GM23248 (cell line): ENCODE results near the gene LLGL1.

Source experiments
- EZH2 ChIP-seq: fragments of 200-600 bp; sonication (generic); IDR thresholded peaks from 2 replicates; pipeline ENCODE4 v1.6.1; 2018; ENCODE audit warnings: antibody characterized with exemption, mild to moderate bottlenecking; ENCODE audit not compliant: insufficient read depth, poor library complexity, severe bottlenecking
- EZH2phosphoT487 ChIP-seq: fragments of 200-600 bp; sonication (generic); IDR thresholded peaks from 2 replicates; pipeline ENCODE4 v1.6.1; 2018; ENCODE audit warnings: antibody characterized with exemption, moderate library complexity, mild to moderate bottlenecking, low read depth; ENCODE audit not compliant: insufficient read depth

DNA sequence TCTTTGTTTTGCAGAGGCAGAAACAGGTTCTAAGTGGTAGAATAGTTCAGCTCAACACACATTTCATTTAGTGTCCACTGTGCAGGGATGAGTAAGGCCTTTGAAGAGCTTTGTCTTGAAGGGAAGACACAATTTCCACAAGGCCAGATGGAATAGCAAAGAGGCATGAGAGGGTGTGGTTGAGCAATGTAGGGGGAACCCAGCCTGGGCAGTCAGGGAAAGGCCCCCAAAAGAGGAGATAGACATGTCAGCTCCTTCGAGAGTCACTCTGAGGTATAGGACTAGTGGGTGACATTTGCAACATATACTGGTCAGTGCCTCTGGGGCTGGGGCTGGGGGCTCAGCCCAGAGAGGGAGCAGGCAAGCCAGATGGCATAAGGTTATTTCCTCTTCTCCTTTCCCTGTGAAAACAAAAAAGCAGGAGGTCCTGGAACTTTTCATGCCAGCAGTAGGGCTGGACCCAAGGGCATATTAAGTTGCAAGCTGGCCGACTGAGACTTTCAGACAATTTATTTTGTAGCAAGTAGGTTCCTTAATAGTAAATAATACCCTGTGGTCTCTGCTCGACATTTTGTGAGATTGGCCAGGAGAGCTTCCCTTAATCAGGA is 34.7 kb upstream of the LLGL1 start:
- TF ChIP-seq EZH2phosphoT487 (no peak), EZH2 (no peak)
